ENCODE measurements around the gene PRKCA. TPM values are rescaled to one million over a fixed set of nuclear protein-coding genes. Genes with fewer than 3 reads are reported as not detected.
A peak's percentile ranks its signal among the peaks of the same experiment; 100 is the strongest.

Gene PRKCA
- total and polyA plus RNA-seq, 10 of the 15 experiments (the other 5 are each of a cell fraction or from before 2014, with no cell fraction given), result 0.11 to 14.6 (median 0.72) TPM

DNA sequence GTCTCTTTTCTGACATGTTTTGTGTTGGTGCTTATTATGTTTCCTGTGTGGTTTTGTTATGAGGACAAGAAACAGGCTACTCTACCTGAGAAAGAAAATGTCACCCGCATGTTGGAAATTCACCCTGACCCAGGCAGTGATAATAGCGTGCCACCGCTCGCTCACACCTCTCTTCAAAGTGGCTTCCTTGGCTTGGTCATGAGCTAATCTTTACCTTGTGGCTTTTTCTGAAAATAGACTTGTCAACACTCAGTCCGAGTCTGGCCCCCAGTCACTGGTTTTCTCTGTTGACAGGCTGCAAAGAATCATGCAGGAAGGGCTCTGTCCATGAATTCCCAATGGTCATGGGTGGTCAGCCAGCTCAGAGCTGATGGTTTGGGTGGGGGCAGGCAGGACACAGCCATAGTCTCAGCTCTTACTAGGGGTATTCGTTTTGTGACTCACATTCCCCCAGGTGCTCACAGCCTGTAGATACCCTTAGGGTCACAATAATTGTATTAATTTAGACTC lies 411.2 kb downstream of the PRKCA start (continued):
- TF ChIP-seq, protein P1, sequence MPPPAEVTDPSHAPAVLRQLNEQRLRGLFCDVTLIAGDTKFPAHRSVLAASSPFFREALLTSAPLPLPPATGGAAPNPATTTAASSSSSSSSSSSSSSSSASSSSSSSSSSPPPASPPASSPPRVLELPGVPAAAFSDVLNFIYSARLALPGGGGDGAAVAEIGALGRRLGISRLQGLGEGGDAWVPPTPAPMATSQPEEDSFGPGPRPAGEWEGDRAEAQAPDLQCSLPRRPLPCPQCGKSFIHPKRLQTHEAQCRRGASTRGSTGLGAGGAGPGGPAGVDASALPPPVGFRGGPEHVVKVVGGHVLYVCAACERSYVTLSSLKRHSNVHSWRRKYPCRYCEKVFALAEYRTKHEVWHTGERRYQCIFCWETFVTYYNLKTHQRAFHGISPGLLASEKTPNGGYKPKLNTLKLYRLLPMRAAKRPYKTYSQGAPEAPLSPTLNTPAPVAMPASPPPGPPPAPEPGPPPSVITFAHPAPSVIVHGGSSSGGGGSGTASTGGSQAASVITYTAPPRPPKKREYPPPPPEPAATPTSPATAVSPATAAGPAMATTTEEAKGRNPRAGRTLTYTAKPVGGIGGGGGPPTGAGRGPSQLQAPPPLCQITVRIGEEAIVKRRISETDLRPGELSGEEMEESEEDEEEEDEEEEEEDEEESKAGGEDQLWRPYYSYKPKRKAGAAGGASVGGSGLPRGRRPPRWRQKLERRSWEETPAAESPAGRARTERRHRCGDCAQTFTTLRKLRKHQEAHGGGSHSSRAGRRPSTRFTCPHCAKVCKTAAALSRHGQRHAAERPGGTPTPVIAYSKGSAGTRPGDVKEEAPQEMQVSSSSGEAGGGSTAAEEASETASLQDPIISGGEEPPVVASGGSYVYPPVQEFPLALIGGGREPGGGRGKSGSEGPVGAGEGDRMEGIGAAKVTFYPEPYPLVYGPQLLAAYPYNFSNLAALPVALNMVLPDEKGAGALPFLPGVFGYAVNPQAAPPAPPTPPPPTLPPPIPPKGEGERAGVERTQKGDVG (CRISPR knock-in tag; IDR thresholded peaks at IDR 0.05), result no peak
- TF ChIP-seq, protein P2, sequence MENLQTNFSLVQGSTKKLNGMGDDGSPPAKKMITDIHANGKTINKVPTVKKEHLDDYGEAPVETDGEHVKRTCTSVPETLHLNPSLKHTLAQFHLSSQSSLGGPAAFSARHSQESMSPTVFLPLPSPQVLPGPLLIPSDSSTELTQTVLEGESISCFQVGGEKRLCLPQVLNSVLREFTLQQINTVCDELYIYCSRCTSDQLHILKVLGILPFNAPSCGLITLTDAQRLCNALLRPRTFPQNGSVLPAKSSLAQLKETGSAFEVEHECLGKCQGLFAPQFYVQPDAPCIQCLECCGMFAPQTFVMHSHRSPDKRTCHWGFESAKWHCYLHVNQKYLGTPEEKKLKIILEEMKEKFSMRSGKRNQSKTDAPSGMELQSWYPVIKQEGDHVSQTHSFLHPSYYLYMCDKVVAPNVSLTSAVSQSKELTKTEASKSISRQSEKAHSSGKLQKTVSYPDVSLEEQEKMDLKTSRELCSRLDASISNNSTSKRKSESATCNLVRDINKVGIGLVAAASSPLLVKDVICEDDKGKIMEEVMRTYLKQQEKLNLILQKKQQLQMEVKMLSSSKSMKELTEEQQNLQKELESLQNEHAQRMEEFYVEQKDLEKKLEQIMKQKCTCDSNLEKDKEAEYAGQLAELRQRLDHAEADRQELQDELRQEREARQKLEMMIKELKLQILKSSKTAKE (IDR thresholded peaks at IDR 0.05; ENCODE audit: low read depth, poor library complexity, severe bottlenecking), result peak; percentile 98
- TF ChIP-seq IKZF2 (IDR thresholded peaks at IDR 0.05) (peak; percentile 98 to 99), JUNB (IDR thresholded peaks at IDR 0.05) (peak; percentile 56; the same call in 1 of the 2 replicates), POLR2A (IDR thresholded peaks at IDR 0.05; ENCODE audit: low read depth, low read length) (no peak), BACH1 (IDR thresholded peaks at IDR 0.05; ENCODE audit: borderline replicate concordance) (peak; percentile 93; the same call in 1 of the 2 replicates), GATAD2B (conservative IDR thresholded peaks at IDR 0.05; ENCODE audit: low read depth) (peak; percentile 75; the same call in 1 of the 2 replicates), NR2C2 (IDR thresholded peaks at IDR 0.05; ENCODE audit: borderline replicate concordance, control insufficient read depth, insufficient read length, low read depth) (no peak), FOXK2 (IDR thresholded peaks at IDR 0.05) (peak; percentile 86), RBBP5 (conservative IDR thresholded peaks at IDR 0.05) (no peak), BHLHE40 (IDR thresholded peaks at IDR 0.05; ENCODE audit: borderline replicate concordance in 1 of 2, low read depth in 2 of 2, low read length in 1 of 2) (peak; percentile 88 to 91), TAF1 (IDR thresholded peaks at IDR 0.05; ENCODE audit: borderline replicate concordance, low read depth, low read length) (no peak), ZNF384 (IDR thresholded peaks at IDR 0.05; ENCODE audit: borderline replicate concordance, low read depth, low read length) (no peak)
- TF ChIP-seq, protein P3, sequence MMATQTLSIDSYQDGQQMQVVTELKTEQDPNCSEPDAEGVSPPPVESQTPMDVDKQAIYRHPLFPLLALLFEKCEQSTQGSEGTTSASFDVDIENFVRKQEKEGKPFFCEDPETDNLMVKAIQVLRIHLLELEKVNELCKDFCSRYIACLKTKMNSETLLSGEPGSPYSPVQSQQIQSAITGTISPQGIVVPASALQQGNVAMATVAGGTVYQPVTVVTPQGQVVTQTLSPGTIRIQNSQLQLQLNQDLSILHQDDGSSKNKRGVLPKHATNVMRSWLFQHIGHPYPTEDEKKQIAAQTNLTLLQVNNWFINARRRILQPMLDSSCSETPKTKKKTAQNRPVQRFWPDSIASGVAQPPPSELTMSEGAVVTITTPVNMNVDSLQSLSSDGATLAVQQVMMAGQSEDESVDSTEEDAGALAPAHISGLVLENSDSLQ (IDR thresholded peaks at IDR 0.05), result peak; percentile 67
- TF ChIP-seq, protein P4, sequence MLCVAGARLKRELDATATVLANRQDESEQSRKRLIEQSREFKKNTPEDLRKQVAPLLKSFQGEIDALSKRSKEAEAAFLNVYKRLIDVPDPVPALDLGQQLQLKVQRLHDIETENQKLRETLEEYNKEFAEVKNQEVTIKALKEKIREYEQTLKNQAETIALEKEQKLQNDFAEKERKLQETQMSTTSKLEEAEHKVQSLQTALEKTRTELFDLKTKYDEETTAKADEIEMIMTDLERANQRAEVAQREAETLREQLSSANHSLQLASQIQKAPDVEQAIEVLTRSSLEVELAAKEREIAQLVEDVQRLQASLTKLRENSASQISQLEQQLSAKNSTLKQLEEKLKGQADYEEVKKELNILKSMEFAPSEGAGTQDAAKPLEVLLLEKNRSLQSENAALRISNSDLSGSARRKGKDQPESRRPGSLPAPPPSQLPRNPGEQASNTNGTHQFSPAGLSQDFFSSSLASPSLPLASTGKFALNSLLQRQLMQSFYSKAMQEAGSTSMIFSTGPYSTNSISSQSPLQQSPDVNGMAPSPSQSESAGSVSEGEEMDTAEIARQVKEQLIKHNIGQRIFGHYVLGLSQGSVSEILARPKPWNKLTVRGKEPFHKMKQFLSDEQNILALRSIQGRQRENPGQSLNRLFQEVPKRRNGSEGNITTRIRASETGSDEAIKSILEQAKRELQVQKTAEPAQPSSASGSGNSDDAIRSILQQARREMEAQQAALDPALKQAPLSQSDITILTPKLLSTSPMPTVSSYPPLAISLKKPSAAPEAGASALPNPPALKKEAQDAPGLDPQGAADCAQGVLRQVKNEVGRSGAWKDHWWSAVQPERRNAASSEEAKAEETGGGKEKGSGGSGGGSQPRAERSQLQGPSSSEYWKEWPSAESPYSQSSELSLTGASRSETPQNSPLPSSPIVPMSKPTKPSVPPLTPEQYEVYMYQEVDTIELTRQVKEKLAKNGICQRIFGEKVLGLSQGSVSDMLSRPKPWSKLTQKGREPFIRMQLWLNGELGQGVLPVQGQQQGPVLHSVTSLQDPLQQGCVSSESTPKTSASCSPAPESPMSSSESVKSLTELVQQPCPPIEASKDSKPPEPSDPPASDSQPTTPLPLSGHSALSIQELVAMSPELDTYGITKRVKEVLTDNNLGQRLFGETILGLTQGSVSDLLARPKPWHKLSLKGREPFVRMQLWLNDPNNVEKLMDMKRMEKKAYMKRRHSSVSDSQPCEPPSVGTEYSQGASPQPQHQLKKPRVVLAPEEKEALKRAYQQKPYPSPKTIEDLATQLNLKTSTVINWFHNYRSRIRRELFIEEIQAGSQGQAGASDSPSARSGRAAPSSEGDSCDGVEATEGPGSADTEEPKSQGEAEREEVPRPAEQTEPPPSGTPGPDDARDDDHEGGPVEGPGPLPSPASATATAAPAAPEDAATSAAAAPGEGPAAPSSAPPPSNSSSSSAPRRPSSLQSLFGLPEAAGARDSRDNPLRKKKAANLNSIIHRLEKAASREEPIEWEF (IDR thresholded peaks at IDR 0.05; ENCODE audit: insufficient replicate concordance, low read depth, low read length), result no peak

Measured in GM12878 (cell line).